Omental fat pad (tissue), 4 donors: ENCODE measurements around the gene OR9G4. TPM values are rescaled to one million over a fixed set of nuclear protein-coding genes. Genes with fewer than 3 reads are reported as not detected.

ENCODE experiments used
- ATAC-seq: fragments of 150-250 bp; one replicate; pipeline ENCODE4 v1.9.1; 2016; ENCODE audit warnings: mild to moderate bottlenecking, moderate library complexity; ENCODE audit not compliant: low FRiP score
- DNase-seq: peaks from one replicate; pipeline ENCODE4 v3.0.0-alpha.2; 2019; ENCODE audit warnings: low spot score
- CTCF ChIP-seq, 3 donors: fragments of 450-650 bp; IDR thresholded peaks; one replicate each; pipeline ENCODE4 v1.5.1; 2016 to 2017; ENCODE audit warnings: antibody characterized with exemption in 3 of 3, mild to moderate bottlenecking in 3 of 3, moderate library complexity in 2 of 3
- total RNA-seq, 4 donors: library from RNA; depleted of rRNA; stranded (reverse); fragments of >200 nt; gene quantifications; one replicate each; pipeline ENCODE4 v1.1.0, GENCODE V29; 2016

OR9G4 gene
- not detected for total RNA-seq

GRCh38 chr11:56748597-56748996, at the start of gene OR9G4:
Gene OR9G4 (minus strand): TSS chr11:56748697. CDS start chr11:56743766, 4,931 bp downstream.
- DNase-seq (no peak), ATAC-seq (no peak)
- no peak for TF ChIP-seq CTCF (IDR thresholded peaks at IDR 0.05)

- ATAC-seq, result no peak
- TF ChIP-seq CTCF (IDR thresholded peaks at IDR 0.05), result no peak
Observed at GRCh38 chr11:56783448-56784041, 35.0 kb upstream of the OR9G4 start.

GRCh38 chr11:56782167-56782847, 33.8 kb upstream of the OR9G4 start:
- no peak for TF ChIP-seq CTCF (IDR thresholded peaks at IDR 0.05)
- ATAC-seq, result no peak
- DNase-seq, result no peak

More at GRCh38 chr11:56783448-56784041, 35.0 kb upstream of the OR9G4 start:
- DNase-seq, result no peak

- DNase-seq (no peak), ATAC-seq (no peak)
- no peak for TF ChIP-seq CTCF (IDR thresholded peaks at IDR 0.05)
Observed at GRCh38 chr11:56776809-56777208, 28.3 kb upstream of the OR9G4 start.

- no peak for DNase-seq
- ATAC-seq, result no peak
- TF ChIP-seq CTCF (IDR thresholded peaks at IDR 0.05), result no peak
Observed at GRCh38 chr11:56764976-56765375, 16.5 kb upstream of the OR9G4 start.

DNA sequence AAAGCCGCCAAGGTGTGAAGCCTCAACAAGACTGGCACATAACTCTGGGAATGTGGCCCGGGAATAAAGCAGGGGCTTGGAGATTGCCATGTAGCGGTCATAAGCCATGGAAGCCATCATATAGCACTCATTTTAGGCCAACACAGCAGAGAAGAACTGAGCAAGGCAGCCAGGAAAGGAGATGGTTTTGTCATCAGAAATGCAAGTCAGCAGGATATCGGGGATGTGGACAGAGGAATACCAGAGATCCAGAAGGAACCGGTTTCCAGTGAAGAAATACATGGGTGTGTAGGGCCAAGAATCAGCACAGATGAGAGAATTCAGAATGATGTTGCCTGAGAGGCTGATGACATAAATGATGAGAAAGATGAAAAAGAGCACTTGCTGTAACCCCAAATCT, 3.0 kb upstream of the OR9G4 start:
- DNase-seq (no peak), ATAC-seq (no peak)

More for the DNA sequence above, 3.0 kb upstream of the OR9G4 start:
- no peak for TF ChIP-seq CTCF (IDR thresholded peaks at IDR 0.05)
